Activated naive CD8-positive, alpha-beta T cell treated with anti-CD3 and anti-CD28 coated beads for 36 hours (primary cell): ENCODE measurements around the gene COL19A1. TPM values are rescaled to one million over a fixed set of nuclear protein-coding genes. Genes with fewer than 3 reads are reported as not detected.

ENCODE experiments used
- DNase-seq: peaks from one replicate; pipeline ENCODE4 v3.0.0; 2021
- H3K27ac Mint-ChIP-seq: one replicate; pipeline ENCODE4 v1.8.0; 2022; ENCODE audit warnings: mild to moderate bottlenecking, moderate library complexity, mixed read lengths
- H3K27me3 Mint-ChIP-seq: one replicate; pipeline ENCODE4 v1.8.0; 2022; ENCODE audit warnings: mild to moderate bottlenecking, mixed read lengths
- H3K36me3 Mint-ChIP-seq: one replicate; pipeline ENCODE4 v1.8.0; 2021; ENCODE audit warnings: mild to moderate bottlenecking, mixed read lengths
- H3K4me1 Mint-ChIP-seq: one replicate; pipeline ENCODE4 v1.8.0; 2021; ENCODE audit warnings: mixed read lengths
- H3K4me3 Mint-ChIP-seq: one replicate; pipeline ENCODE4 v1.8.0; 2022; ENCODE audit warnings: mild to moderate bottlenecking, moderate library complexity, mixed read lengths
- H3K9me3 Mint-ChIP-seq: one replicate; pipeline ENCODE4 v1.8.0; 2022; ENCODE audit warnings: mixed read lengths
- total RNA-seq, 2 experiments: library from RNA; stranded (reverse); gene quantifications; one replicate each; pipeline ENCODE4 v1.2.3, GENCODE V29; 2021

Gene COL19A1
- total RNA-seq, 2 experiments from 2014 or later = 0.36 to 0.47 TPM

GRCh38 chr6:70221715-70222438 is 355.5 kb downstream of the COL19A1 start:
- Mint-ChIP-seq H3K4me1 (no peaks in the 10 kb centered on the region), H3K4me3 (no peak overlapping the region), H3K36me3 (no peaks in the 10 kb centered on the region), H3K27ac (no peak overlapping the region), H3K27me3 (peaks cover 13% of the 10 kb centered on the region), H3K9me3 (no peaks in the 10 kb centered on the region)
- no peak for DNase-seq

- Mint-ChIP-seq H3K9me3 (no peaks in the 10 kb centered on the region), H3K36me3 (no peaks in the 10 kb centered on the region), H3K4me3 (no peak overlapping the region), H3K27ac (no peak overlapping the region), H3K27me3 (peaks cover 13% of the 10 kb centered on the region), H3K4me1 (no peaks in the 10 kb centered on the region)
- no peak for DNase-seq
These were observed 356.0 kb downstream of the COL19A1 start for GRCh38 chr6:70222439-70222749.

GRCh38 chr6:70225055-70225454 is 358.7 kb downstream of the COL19A1 start:
- H3K27ac Mint-ChIP-seq = no peak overlapping the region
- H3K4me1 Mint-ChIP-seq = no peaks in the 10 kb centered on the region
- H3K36me3 Mint-ChIP-seq = no peaks in the 10 kb centered on the region
- no peak overlapping the region for H3K4me3 Mint-ChIP-seq
- peaks cover 7% of the 10 kb centered on the region for H3K27me3 Mint-ChIP-seq
- no peaks in the 10 kb centered on the region for H3K9me3 Mint-ChIP-seq
- DNase-seq = no peak

GRCh38 chr6:70231311-70231710 is 365.0 kb downstream of the COL19A1 start:
- Mint-ChIP-seq H3K9me3 (no peaks in the 10 kb centered on the region), H3K27me3 (peaks cover 4% of the 10 kb centered on the region), H3K27ac (no peak overlapping the region), H3K4me3 (no peak overlapping the region), H3K4me1 (no peaks in the 10 kb centered on the region), H3K36me3 (no peaks in the 10 kb centered on the region)
- DNase-seq = no peak

GRCh38 chr6:70234561-70235236 is 368.3 kb downstream of the COL19A1 start:
- Mint-ChIP-seq H3K4me1 (no peaks in the 10 kb centered on the region), H3K27ac (no peak overlapping the region), H3K27me3 (peaks cover 12% of the 10 kb centered on the region), H3K9me3 (no peaks in the 10 kb centered on the region), H3K36me3 (no peaks in the 10 kb centered on the region), H3K4me3 (no peak overlapping the region)
- DNase-seq = no peak

GRCh38 chr6:70236343-70236742 is 370.0 kb downstream of the COL19A1 start:
- DNase-seq = no peak
- no peaks in the 10 kb centered on the region for H3K4me1 Mint-ChIP-seq
- no peak overlapping the region for H3K4me3 Mint-ChIP-seq
- H3K9me3 Mint-ChIP-seq = no peaks in the 10 kb centered on the region
- H3K27me3 Mint-ChIP-seq = peaks cover 16% of the 10 kb centered on the region
- H3K27ac Mint-ChIP-seq = no peak overlapping the region
- H3K36me3 Mint-ChIP-seq = no peaks in the 10 kb centered on the region

- no peaks in the 10 kb centered on the region for H3K36me3 Mint-ChIP-seq
- peaks cover 22% of the 10 kb centered on the region for H3K27me3 Mint-ChIP-seq
- H3K27ac Mint-ChIP-seq = no peak overlapping the region
These were observed 374.7 kb downstream of the COL19A1 start for GRCh38 chr6:70241031-70241430.

GRCh38 chr6:70241991-70242420 is 375.6 kb downstream of the COL19A1 start:
- no peak for DNase-seq
- no peaks in the 10 kb centered on the region for H3K36me3 Mint-ChIP-seq
- no peaks in the 10 kb centered on the region for H3K4me1 Mint-ChIP-seq
- H3K4me3 Mint-ChIP-seq = no peak overlapping the region
- peaks cover 20% of the 10 kb centered on the region for H3K27me3 Mint-ChIP-seq
- no peaks in the 10 kb centered on the region for H3K9me3 Mint-ChIP-seq
- no peak overlapping the region for H3K27ac Mint-ChIP-seq

More at GRCh38 chr6:70241031-70241430, 374.7 kb downstream of the COL19A1 start:
- Mint-ChIP-seq H3K4me1 (no peaks in the 10 kb centered on the region), H3K9me3 (no peaks in the 10 kb centered on the region), H3K4me3 (no peak overlapping the region)
- DNase-seq = no peak

- no peak overlapping the region for H3K4me3 Mint-ChIP-seq
- no peak for DNase-seq
- no peaks in the 10 kb centered on the region for H3K9me3 Mint-ChIP-seq
- H3K27me3 Mint-ChIP-seq = peaks cover 20% of the 10 kb centered on the region
- H3K36me3 Mint-ChIP-seq = no peaks in the 10 kb centered on the region
- H3K27ac Mint-ChIP-seq = no peak overlapping the region
- no peaks in the 10 kb centered on the region for H3K4me1 Mint-ChIP-seq
These were observed 379.8 kb downstream of the COL19A1 start for GRCh38 chr6:70246118-70246517.

GRCh38 chr6:70252604-70253003 is 386.2 kb downstream of the COL19A1 start:
- Mint-ChIP-seq H3K4me1 (no peaks in the 10 kb centered on the region), H3K9me3 (no peaks in the 10 kb centered on the region), H3K27me3 (peaks cover 10% of the 10 kb centered on the region), H3K27ac (no peak overlapping the region), H3K4me3 (no peak overlapping the region), H3K36me3 (no peaks in the 10 kb centered on the region)
- DNase-seq = no peak

- Mint-ChIP-seq H3K4me1 (no peaks in the 10 kb centered on the region), H3K4me3 (no peak overlapping the region), H3K27ac (no peak overlapping the region), H3K9me3 (no peaks in the 10 kb centered on the region), H3K36me3 (no peaks in the 10 kb centered on the region), H3K27me3 (peaks cover 7% of the 10 kb centered on the region)
- no peak for DNase-seq
These were observed 387.6 kb downstream of the COL19A1 start for GRCh38 chr6:70253923-70254322.

- no peak for DNase-seq
- no peak overlapping the region for H3K4me3 Mint-ChIP-seq
- H3K4me1 Mint-ChIP-seq = no peaks in the 10 kb centered on the region
- H3K27me3 Mint-ChIP-seq = peaks cover 6% of the 10 kb centered on the region
- no peak overlapping the region for H3K27ac Mint-ChIP-seq
- H3K9me3 Mint-ChIP-seq = no peaks in the 10 kb centered on the region
- no peaks in the 10 kb centered on the region for H3K36me3 Mint-ChIP-seq
These were observed 388.4 kb downstream of the COL19A1 start for GRCh38 chr6:70254784-70255183.

GRCh38 chr6:70257768-70258273 is 391.5 kb downstream of the COL19A1 start:
- Mint-ChIP-seq H3K36me3 (no peaks in the 10 kb centered on the region), H3K27me3 (peaks cover 6% of the 10 kb centered on the region), H3K9me3 (no peaks in the 10 kb centered on the region), H3K4me3 (no peak overlapping the region), H3K27ac (no peak overlapping the region), H3K4me1 (no peaks in the 10 kb centered on the region)
- DNase-seq = no peak

- Mint-ChIP-seq H3K27me3 (peaks cover 6% of the 10 kb centered on the region), H3K27ac (no peak overlapping the region), H3K4me3 (no peak overlapping the region), H3K36me3 (no peaks in the 10 kb centered on the region), H3K9me3 (no peaks in the 10 kb centered on the region), H3K4me1 (no peaks in the 10 kb centered on the region)
- DNase-seq = no peak
These were observed 392.1 kb downstream of the COL19A1 start for GRCh38 chr6:70258483-70258882.
